ENCODE results near the gene SARS2.

GRCh38 chr19:38899447-38900201 is 30.9 kb downstream of the SARS2 start, which contains the start of the genes NFKBIB and SIRT2:
- TF ChIP-seq USF1 (IDR thresholded peaks at IDR 0.05): peak; percentile 43; the same call in 1 of the 2 replicates
- peak; percentile 40; the same call in 1 of the 2 replicates for TF ChIP-seq TCF12 (IDR thresholded peaks at IDR 0.05; ENCODE audit: low read depth)
- no peak; the same call in 1 of the 2 replicates for TF ChIP-seq EGR1 (IDR thresholded peaks at IDR 0.05)
- TF ChIP-seq EP300 (IDR thresholded peaks at IDR 0.05; ENCODE audit: borderline replicate concordance): no peak
- peak; percentile 99 for TF ChIP-seq YY1 (IDR thresholded peaks at IDR 0.05; ENCODE audit: low read depth)
- TF ChIP-seq RAD21 (IDR thresholded peaks at IDR 0.05; ENCODE audit: low read depth): no peak
- TF ChIP-seq TAF1 (IDR thresholded peaks at IDR 0.05; ENCODE audit: low read depth): peak; percentile 45
- TF ChIP-seq MAX (IDR thresholded peaks at IDR 0.05): peak; percentile 3; the same call in 1 of the 2 replicates
- TF ChIP-seq FOXM1 (IDR thresholded peaks at IDR 0.05; ENCODE audit: borderline replicate concordance, low read depth): no peak
- no peak for TF ChIP-seq REST (IDR thresholded peaks at IDR 0.05; ENCODE audit: low read depth)
